ENCODE measurements around the gene KRT35.

Gene KRT35

DNA sequence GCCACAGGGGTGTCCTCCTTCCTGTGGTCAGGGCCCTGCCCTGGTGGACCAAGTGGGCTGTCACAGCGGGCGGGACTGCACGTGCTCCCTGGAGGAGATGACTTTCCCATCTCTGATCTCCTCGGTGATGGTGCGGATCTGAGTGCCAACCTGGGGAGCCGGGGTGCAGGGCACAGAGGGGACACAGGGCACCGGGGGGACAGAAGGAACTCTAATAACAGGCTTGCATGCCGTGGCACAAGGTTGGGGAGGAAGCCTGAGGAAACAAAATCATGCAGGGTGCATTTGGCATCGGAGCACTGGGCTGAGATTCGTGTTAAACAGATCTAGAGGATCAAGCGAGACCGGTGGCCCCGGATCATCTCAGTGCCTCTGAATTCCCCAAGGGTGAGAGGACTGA is 5.4 kb upstream of the KRT35 start:
- DNase-seq, result no peak

DNA sequence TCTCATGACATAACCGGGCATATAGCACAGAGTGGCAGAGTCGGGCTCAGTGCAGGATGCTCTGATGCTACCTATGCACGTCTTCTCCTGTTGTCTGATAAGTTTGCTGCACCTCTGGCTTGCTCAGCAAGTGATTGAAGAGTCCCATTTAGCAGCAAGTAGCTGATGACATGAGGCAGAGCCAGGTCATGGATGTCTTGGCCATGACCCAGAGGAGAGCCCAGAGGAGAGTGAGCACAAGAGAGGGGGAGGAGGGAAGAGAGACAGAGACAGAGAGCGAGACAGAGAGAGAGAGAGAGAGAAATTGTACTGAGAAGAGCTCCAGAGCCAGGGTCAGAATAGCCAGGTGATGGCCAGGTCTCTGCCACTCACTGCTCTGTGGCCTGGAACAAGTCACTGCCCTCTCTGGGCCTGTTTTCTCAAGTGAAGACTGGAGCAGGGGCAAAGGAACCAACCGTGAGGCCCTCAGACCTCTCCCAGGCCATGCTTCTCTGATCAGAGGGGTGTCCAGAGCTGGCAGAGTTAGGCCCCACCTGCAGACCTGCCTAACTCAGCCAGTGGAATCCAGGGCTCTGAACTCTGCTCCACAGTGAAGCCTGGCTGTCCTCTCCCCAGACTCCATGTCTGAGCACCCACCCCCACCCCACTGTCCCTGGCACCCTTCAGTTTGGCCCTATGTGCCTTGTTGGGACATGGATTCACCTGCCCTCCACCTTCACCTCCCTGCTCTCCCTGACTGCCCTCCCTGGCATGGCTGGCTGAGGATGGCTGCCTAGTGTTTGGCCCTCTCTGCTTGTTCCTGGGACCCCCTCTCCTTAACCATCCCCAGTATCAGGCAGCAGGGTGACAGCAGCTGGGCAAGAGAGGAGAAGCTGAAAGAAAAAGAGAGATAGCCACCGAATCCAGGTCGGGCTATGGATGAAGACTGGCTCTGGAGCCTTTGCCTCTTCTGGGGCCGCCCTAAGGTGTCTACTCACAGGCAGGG is 4.3 kb upstream of the KRT35 start:
- no peak for DNase-seq

GRCh38 chr17:41483991-41484826 is 3.3 kb upstream of the KRT35 start:
- no peak for DNase-seq

GRCh38 chr17:41483531-41483930 is 2.6 kb upstream of the KRT35 start:
- DNase-seq, result no peak

DNA sequence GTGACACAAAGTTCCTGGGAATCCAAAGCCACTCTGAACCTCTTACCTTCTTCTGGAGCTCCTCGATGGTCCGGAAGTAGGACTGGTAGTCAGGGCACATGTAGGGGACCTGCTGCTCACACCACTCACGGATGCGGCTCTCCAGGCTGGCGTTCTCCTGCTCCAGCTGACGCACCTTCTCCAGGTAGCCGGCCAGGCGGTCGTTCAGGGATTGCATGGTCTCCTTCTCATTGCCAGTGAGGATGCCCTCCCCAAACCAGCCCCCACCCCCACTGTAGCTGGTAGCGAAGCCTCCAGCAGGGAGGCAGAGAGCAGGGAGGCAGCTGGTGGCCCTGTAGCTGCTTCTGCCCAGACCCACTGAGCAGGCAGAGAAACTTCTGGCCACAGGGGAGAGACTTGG is 370 bp downstream of the KRT35 start:
- no peak for DNase-seq

- no peak for DNase-seq
These were observed 815 bp downstream of the KRT35 start for GRCh38 chr17:41480136-41480535.

- DNase-seq, result no peak
These were observed 2.7 kb downstream of the KRT35 start for GRCh38 chr17:41478237-41478636.

GRCh38 chr17:41476866-41477815 is 3.8 kb downstream of the KRT35 start:
- DNase-seq, result no peak

GRCh38 chr17:41475421-41475820 is 5.5 kb downstream of the KRT35 start:
- DNase-seq, result no peak

DNA sequence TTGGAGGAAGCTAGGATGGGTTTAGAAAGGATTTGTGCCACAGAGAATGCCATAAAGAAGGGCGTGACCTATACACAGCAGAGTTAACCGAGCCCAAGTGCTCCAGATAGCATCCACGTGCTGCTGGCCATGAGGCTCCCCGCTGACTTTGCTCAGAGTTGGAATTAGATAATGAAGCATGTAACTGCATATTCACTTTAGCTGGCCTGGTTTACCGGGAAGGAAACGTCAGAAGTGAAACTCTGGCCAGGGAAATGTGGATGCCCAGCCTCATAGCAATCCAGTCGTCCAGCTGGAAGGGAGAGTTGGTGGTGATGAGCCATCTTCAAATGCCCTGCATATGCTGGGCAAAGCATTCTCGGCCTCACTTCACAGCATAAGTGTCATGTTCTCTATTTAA is 6.1 kb downstream of the KRT35 start:
- DNase-seq, result no peak

GRCh38 chr17:41468346-41468745 is 12.6 kb downstream of the KRT35 start:
- DNase-seq, result no peak

DNA sequence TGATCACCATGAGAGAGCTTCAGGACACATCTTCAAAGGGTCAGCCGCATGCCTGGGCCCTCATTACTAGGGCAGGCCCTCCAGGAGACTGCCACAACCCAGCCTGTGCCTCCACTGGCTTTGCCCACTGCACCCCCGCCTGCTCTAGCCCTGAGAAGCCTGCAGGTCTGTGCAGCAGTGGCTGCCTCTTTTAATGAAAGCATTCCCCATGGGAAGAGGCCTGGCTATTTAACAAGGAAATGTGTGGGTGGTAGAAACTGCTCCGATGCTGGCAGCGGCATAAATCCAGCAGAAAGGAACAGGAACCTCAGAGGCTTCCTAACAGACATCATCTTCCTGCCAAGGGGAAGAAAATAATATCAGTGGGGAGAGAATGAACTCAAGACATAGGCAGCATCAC is 13.4 kb downstream of the KRT35 start:
- no peak for DNase-seq

DNA sequence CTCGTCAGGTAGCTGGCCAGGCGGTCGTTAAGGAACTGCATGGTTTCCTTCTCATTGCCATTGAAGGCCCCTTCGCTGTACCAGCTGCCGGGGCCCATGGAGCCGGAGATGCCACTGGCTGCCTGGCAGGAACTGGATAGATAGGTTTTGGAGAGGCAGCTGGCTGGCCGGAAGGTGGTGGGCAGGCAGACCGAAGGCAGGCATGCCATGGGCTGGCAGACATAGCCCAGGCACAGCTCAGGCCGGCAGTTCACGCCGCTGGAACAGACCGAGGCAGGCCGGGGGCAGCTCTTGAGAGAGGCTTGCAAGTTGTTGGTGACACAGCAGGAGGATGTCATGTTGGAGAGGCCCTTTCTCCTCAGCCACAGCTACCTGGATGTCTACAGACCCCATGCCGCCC is 14.0 kb downstream of the KRT35 start, which contains the start of gene KRT32:
TSS of gene KRT32 (minus strand) at position 399 of the 400 bp plus-strand sequence. CDS start at position 338, 61 bp downstream.
- no peak for DNase-seq

DNA sequence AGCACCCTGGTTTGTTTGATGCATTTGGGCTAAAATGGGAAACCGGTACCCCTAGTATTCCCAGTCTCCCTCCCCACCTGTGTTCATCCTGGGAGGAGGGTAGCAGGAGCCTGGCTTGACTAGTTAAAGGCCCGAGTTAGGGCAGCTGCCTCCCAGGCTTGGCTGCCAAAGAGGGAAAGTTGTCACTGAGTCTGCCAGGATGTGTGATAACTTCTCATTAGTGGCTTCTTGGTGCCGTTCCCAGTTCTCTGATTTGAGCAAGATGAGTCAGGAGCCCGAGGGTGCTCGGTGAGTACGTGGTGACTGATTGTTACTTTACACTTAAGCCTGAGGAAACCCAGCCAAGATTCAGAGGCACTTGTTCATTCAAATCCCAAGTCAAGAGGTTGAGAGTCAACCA is 16.3 kb downstream of the KRT35 start:
- no peak for DNase-seq

GRCh38 chr17:41464173-41464572 is 16.8 kb downstream of the KRT35 start:
- DNase-seq, result no peak

GRCh38 chr17:41463746-41464145 is 17.2 kb downstream of the KRT35 start:
- no peak for DNase-seq

DNA sequence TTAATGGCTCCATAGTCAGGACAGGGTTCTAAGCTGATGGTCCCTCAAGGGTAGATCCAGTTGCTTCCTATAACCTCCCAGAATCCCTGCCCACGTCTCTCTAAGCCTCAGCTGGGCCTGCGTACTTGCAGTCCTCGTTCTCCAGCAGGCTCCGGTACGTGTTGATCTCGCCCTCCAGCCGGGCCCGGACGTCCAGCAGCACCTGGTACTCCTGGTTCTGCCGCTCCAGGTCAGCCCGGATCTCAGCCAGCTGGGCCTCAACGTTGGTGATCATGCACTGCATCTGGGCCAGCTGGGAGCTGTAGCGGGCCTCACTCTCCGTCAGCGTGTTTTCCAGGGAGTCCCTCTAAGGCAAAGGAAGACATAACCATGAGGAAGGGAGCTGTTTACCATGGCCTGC is 18.2 kb downstream of the KRT35 start:
- no peak for DNase-seq

- no peak for DNase-seq
These were observed 23.3 kb downstream of the KRT35 start for GRCh38 chr17:41457676-41458075.

- no peak for DNase-seq
These were observed 24.7 kb downstream of the KRT35 start for GRCh38 chr17:41456204-41456603.

- no peak for DNase-seq
These were observed 25.7 kb downstream of the KRT35 start for GRCh38 chr17:41455236-41455635.

- no peak for DNase-seq
These were observed 27.9 kb downstream of the KRT35 start for GRCh38 chr17:41453066-41453465.

DNA sequence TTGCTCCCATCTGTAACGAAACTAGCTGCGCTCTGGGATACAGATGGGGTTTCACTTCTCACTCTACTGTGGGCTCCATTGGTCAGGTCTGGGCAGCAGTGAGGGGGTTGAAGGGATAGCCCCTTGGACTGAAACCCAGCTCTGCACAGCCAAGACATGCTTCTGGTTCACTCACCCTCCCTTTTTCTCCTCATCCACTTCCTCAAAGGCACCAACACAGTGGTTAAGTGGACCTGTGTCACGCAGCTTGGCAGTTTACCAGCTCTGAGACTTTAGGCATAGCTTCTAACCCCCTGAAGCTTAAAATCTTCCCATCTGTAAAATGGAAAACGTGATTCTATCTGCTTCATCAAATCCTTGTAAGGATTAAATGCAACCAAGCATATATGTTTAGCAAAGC is 28.7 kb downstream of the KRT35 start:
- DNase-seq, result no peak
